Measurements from ENCODE around the gene EIF4H.
"Not testable (repeated sequence)": the region's sequence is repeated elsewhere in the genome, so short reads cannot be mapped to it uniquely, and the experiment has no call there.

The EIF4H gene

GRCh38 chr7:74176555-74176954 is 2.4 kb downstream of the EIF4H start:
- no peak for DNase-seq

GRCh38 chr7:74178632-74179031 is 4.5 kb downstream of the EIF4H start:
- DNase-seq, result no peak

- DNase-seq, result no peak
These were observed 5.9 kb downstream of the EIF4H start for GRCh38 chr7:74179935-74180604.

DNA sequence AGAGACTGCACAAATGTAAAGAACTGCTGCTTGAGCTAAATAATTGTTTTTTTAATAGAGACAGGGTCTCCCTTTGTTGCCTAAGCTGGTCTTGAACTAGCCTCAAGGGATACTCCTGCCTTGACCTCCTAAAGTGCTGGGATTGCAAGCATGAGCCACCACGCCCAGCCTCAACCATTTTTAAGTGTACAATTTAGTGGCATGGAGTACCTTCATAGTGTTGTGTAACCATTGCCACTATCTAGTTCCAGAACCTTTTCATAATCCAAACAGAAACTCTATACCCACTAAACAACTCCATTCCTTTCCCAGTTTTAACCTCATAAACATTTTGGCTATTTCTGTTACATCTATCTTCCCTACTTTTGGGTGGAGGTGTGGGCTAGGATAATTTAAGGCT is 6.7 kb downstream of the EIF4H start:
- DNase-seq, result no peak

DNA sequence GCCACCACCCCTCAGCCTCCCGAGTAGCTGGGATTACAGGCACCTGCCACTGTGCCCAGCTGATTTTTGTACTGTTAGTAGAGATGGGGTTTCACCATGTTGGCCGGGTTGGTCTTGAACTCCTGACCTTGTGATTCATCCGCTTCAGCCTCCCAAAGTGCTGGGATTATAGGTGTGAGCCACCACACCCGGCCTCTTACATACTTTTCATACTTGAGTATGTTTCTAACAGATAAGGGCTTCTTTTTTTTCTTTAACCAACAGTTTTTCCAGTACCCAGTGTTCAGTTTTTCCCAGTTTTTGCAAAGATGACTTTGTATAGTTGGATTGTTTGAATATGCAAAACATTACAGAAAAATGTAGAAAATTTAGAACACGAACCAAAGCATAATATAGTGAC is 7.7 kb downstream of the EIF4H start:
- no peak for DNase-seq

DNA sequence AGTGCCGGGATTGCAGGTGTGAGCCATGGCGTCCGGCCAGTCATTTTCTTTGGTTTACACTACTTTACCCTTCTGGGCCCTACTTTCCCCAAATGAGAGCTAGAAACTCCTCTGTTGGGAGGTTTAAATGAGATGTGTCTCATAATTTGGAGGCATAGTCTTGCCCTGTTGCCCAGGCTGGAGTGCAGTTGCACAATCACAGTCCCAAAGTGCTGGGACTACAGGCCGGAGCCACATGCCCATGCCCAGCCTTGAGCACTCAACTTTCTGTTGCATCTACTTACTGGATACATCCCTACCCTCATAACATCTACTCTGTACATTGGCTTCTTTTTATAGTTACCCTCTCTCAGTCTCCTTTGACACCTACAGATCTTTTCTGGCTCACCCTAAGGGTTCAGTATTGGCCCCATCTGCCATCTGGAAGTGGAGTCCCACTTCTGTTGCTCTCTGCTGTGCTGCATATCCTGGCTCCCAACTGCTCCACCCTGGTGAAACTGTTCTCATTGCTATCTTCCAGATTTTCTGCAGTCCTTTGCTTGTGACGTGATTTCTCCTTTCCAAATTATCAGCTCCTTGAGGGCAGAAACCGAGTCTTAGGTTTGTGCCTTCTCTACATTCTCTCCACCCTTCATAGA is 8.4 kb downstream of the EIF4H start:
- no peak for DNase-seq

DNA sequence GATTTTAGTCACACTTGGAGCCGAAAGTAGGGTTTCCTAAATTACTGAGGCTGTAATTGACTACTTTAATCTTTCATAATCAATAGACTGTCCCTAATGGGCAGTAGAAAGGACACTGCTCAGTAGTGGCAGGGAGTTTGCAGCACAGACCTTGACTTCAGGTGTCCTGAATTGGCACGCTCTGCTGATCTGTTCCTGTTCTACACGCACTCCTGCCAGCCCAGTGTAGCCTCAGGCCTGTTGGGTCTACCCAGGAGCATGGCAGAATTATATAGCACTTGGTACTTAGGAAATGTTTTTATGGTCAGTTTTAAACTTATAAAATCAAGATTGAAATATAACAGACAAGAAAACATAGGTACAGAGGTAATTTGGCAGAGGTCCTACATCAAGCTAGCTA is 9.0 kb downstream of the EIF4H start:
- DNase-seq, result no peak

GRCh38 chr7:74183653-74184450 is 9.7 kb downstream of the EIF4H start:
- DNase-seq, result peak in 1 of 3 experiments; percentile 36

- DNase-seq, result no peak
These were observed 10.9 kb downstream of the EIF4H start for GRCh38 chr7:74185016-74185415.

DNA sequence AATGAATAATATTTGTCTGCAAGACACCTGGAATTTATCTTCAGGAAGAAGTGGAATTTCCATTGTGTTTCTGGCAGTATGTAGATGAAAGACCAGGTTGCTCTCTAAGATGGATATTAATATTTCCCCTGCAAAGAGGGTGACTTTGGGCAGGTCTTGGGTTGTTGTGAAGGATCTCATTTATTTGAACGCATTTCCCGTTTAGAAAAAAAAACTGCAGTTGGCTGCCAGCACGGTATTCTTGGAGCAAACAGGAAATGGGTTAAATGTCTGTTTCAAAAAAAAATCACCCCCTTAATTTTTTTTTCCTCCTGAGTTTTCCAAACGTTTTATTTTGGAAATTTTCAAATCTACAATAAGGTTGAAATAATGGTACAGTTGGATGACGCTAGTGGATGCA is 11.5 kb downstream of the EIF4H start:
- no peak for DNase-seq

- DNase-seq, result no peak
These were observed 13.9 kb downstream of the EIF4H start for GRCh38 chr7:74187915-74188675.

DNA sequence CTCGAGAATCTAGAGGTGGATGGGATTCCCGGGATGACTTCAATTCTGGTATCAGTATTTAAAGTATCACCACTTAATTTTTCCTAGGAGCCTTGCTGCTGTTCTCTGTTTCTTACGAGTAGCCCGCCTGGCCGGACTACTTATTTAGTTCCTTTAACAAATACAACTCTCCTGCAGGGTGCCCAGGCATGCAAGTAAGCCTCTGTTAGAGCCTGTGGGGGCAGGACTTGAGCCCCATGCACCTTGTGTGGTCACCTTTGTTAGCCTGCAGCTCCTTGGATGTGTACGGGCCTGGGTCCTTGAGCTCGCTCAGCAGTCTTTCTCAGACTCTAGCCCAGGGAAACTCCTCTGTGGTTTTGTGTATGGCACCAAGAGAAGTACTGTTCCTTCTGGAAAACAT is 16.1 kb downstream of the EIF4H start:
- no peak for DNase-seq

GRCh38 chr7:74191231-74191630 is 17.1 kb downstream of the EIF4H start:
- no peak for DNase-seq

- peak; percentile 54 to 91 (median 78) for DNase-seq
These were observed 18.9 kb downstream of the EIF4H start for GRCh38 chr7:74193054-74193453.

- no peak for DNase-seq
These were observed 19.8 kb downstream of the EIF4H start for GRCh38 chr7:74193913-74194312.

GRCh38 chr7:74194686-74195085 is 20.5 kb downstream of the EIF4H start:
- no peak for DNase-seq

GRCh38 chr7:74195139-74195860 is 21.1 kb downstream of the EIF4H start:
- not testable (repeated sequence) for DNase-seq

- DNase-seq, result not testable (repeated sequence)
These were observed 22.0 kb downstream of the EIF4H start for GRCh38 chr7:74195968-74196654.

- DNase-seq, result no peak
These were observed 23.4 kb downstream of the EIF4H start for GRCh38 chr7:74197449-74198124.

- no peak for DNase-seq
These were observed 25.6 kb downstream of the EIF4H start for GRCh38 chr7:74199551-74200355.

Data from NCI-H1417 (cell line).